ENCODE data around the gene TSPAN9.

TSPAN9 gene

GRCh38 chr12:3230758-3231375 is 153.7 kb downstream of the TSPAN9 start:
- no peak for DNase-seq

DNA sequence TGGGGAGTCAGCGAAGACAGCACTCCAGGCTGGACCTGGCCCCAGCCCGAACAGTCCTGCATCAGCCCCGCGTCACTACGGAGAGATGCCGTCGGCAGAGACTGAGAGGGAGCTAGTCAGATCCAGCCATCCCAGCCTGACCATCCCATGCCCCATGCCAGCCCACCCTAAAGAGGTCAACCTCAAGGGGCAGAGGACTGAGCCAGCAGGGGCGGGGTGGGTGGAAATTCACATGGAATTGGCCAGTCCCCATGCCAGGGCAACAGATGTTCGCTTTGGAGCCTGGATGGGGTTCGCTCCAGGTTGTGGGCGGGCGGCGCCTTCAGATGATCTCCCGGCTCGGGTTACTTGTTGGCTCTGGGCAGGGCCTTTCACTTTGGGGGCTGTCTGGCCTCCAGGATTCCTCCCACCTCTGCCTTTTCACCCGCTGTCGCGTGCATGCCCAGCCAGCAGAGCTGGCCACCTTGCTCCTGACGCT is 154.3 kb downstream of the TSPAN9 start:
- DNase-seq: peak; percentile 78

DNA sequence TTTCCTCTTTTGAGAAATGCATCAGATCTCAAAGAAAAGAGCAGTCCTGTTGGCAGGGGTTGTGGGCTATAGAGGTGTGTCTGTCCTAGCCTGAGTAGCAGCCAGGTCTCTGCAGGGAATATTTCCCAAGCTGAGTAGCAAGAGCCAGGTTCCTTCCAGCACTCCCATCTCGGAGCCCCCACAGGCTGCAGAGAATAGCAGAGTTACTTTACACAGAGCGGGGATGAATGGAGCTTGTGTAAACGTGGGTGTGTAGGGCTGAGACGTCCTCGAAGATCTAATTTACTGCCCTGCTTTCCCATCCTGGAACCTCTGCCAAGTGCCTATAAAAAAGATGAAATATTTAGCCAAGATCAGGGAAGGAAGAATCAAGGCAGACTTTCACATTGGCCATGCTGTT is 156.6 kb downstream of the TSPAN9 start:
- no peak for DNase-seq

- no peak for DNase-seq
Observed at GRCh38 chr12:3236345-3237187, 159.4 kb downstream of the TSPAN9 start.

- DNase-seq: no peak
Observed at GRCh38 chr12:3238196-3238595, 161.0 kb downstream of the TSPAN9 start.

DNA sequence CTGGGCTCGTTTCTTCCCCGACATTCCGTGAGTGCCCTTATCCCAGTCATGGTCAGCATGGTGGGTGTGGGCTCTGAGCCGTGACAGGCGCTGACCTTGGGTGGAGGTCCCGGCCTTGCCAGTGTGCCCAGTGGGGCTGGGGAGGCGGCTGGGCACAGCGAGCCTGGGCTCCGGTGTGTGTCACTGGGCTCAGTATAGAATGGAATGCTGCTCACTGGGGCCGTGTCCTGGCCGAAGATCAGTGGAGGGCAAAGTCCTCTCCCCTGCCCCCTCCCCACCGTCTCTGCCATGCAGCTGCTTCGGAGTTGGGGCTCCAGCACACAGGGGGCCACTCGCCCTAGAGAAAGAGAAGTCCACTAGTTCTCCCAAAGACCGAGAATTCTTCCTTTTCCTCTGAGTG is 164.4 kb downstream of the TSPAN9 start:
- DNase-seq: no peak

- DNase-seq: no peak
Observed at GRCh38 chr12:3242199-3242863, 165.2 kb downstream of the TSPAN9 start.

DNA sequence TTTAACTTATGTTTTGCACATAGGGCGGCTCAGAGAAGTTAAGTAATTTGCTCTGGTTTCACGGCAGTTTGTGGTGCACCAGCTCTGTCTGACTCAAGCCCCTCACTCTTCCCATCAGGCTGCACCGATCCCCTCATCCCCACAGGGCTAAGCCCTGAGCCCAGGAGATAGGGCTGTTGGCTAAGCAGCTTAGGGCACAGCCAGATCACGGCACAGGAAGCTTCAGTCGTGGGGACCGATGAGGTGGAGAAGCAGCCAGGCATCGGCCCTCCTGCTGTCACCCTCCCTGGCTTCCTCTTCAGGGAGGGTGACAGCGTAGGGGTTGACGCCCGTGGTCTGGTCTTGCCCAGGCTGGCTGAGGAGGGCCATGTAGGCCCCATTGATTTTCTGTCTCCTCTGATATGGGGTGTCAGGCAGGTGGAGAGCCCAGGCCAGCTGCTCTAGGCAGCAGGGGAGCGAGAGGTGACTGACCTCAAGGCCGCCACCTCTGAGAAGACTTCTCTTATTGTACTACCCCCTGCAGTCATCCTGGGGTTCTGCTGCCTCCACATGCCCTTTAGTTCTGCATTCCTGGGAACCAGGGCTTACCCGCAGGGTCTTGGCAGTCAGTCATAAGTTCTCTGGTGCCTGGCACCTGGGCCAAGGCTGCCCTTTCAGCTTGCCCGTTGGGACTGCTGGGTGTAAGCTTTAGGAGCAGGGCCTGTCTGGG is 166.4 kb downstream of the TSPAN9 start:
- no peak for DNase-seq

DNA sequence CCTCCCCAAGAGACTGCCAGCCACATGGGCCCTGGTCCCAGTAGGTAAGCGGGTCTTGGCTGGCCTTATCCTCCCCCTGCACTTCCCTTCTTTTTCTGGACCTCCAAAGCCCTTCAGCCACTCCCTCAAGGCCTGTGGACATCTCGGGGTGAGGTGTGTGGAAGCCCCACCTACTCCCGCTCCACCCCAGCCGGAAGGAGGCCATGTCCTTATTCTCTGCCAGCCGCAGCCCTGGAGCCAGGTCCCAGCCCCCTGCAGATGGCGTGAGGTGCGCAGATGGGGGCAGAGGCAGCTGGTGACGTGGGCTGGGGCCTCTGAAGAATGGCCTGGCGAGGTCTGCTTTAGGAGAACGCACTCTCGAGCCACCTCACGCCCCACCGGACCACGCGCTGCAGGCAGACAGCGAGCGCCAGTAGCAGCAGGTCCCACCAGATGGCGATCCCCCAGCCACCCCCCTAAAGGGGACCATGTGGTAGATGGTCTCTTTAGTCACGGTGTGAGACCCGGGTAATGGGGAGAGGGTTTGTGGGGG is 167.1 kb downstream of the TSPAN9 start:
- DNase-seq: no peak

DNA sequence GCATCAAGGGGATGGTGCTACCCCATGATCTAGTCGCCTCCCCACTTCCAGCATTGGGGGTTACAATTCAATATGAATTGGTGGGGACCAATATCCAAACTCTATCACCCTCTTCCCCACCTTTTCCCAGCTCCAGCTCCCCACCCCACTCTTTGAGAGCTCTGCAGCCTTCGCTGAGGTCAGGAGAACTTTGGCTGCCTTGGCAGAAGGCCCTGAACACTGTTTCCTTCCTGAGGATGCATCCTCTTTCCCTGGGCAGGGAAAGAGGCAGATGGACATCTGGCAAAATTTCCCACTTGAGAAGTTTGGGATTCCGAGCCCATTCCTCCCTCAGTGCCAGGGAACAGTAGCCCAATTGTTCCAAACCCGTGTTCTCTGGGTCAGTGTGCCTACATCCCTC is 169.1 kb downstream of the TSPAN9 start:
- DNase-seq: no peak

GRCh38 chr12:3247077-3247476 is 169.9 kb downstream of the TSPAN9 start:
- no peak for DNase-seq

GRCh38 chr12:3247629-3248161 is 170.5 kb downstream of the TSPAN9 start:
- DNase-seq: no peak

- no peak for DNase-seq
Observed at GRCh38 chr12:3249081-3249800, 172.1 kb downstream of the TSPAN9 start.

DNA sequence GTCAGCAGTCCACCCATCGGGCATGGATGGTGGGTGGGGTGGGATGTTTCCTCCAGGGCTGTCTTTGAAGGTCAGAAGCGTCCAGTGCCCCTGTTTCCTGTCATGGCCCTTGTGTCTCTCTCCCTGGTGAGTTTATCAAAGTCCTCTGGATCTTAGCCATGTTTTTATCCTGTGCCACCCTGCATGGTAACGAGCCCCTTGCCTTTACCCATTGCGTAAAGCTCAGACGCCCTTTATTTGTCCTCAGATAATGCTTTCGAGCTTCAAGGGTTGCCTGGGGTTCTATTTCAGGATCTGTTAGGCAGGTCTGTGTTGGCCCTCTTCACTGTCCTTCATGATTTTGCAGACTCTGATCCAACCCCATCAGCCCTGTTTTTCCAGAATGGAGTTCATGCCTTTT is 172.9 kb downstream of the TSPAN9 start:
- DNase-seq: no peak

- no peak for DNase-seq
Observed at GRCh38 chr12:3250576-3250975, 173.4 kb downstream of the TSPAN9 start.

DNA sequence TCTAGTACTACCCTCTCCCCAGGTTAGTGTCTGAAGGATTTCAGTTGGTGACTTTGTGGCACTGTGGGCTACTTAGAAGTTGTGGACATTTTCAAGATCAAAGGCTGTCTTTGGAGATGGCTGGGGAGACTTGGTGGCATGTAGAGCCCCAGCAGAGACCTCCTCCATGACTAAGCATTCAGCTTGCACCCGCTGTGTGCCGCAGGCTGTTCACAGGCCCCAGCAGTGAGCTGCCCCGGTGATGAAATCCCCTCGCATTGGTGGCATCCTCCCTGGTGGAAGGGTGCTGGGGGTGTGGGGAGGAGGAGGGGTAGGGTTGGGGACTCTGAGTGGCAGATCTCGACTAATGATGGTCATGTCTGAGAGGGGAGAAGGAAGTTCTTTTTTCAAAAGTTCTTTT is 173.9 kb downstream of the TSPAN9 start:
- DNase-seq: no peak

DNA sequence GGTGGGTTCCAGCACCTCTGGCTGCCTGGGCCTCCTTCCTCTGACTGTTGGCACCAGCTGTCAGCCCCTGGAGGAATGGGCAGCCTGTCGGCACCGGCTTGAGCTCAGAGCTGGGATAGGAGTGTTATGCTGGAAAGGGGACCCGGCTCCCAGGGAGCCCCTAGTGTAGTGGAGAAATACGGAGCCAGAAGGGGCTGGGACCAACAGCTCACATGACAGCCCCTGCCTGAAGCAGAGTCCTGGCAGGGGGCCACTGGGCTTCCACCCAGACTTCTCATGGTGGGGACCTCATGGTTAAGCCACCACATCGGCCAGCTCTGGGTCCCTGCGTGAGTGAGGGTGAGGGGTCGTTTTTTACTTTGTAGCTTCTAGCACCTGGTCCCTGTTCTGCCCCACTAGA is 174.5 kb downstream of the TSPAN9 start:
- DNase-seq: peak; percentile 63

- DNase-seq: peak; percentile 91
Observed at GRCh38 chr12:3252450-3252891, 175.3 kb downstream of the TSPAN9 start.

DNA sequence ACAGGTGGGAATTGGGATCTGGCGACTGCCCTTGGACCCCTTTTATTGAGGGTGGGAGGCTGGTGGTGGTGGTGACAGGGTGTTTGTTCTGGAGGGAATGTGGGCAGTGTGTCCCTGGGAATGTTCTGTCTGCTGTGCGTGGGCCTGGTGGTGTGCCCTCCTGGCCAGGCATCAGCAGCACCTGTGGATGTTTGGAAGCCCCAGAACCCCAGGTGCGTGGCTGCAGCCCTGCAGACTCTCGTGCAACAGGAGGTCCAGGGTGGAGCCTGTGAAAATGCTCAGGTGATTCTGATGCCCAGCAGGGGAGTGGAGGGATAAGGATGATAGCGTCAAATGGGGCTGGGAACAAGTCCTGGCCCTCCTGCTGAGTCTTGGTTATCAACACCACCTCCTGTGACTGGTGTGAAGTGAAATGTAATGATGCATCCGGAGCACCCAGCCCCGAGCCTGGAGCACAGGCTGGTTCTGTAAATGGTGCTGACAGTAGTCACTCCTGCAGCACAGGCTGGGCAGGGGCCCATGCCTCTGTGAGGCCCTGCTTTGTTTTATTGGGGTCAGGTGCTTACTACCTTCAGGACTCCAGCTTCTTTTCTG is 176.6 kb downstream of the TSPAN9 start:
- DNase-seq: no peak

DNA sequence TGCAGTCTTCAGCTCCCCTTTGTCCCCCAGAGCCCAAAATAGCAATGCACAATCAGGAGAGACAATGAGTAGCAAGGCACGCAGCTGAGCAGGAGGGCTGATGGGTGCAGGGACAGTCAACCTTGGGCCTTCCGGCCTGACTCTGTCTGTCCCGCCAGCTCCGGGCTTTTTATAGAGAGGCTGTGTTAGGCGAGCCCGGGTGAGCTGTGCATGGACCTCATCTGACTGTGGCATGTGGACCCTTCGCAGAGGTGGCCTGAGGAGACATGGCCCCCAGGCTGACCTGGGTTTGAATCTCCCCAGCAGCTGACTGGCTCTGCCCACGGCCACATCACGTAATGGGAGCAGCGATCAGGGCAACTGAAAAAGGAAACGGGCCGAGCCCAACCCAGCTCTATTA is 177.9 kb downstream of the TSPAN9 start:
- DNase-seq: no peak

- DNase-seq: no peak
Observed at GRCh38 chr12:3256103-3256631, 179.0 kb downstream of the TSPAN9 start.
